ENCODE results near the gene TK1. TPM values are rescaled to one million over a fixed set of nuclear protein-coding genes. Genes with fewer than 3 reads are reported as not detected.

The TK1 gene
- total RNA-seq, 1 experiment from 2014 or later, result 190 TPM

GRCh38 chr17:78223765-78224164 lies 36.9 kb upstream of the TK1 start:
- POLR2A ChIA-PET, result no interaction called here
- intact Hi-C loops (cut with micrococcal nuclease; ENCODE audit: unreplicated experiment), result no loop called here
- no peak for DNase-seq
- H3K36me3 ChIP-seq (ENCODE audit: control insufficient read depth, insufficient read depth, low read length), result no peaks in the 10 kb centered on the region
- Mint-ChIP-seq H3K36me3 (ENCODE audit: insufficient read depth, unreplicated experiment) (peaks cover 59% of the 10 kb centered on the region), H3K4me3 (ENCODE audit: unreplicated experiment) (no peak overlapping the region), H3K27ac (ENCODE audit: unreplicated experiment) (no peak overlapping the region), H3K27me3 (ENCODE audit: insufficient read depth, unreplicated experiment) (no peaks in the 10 kb centered on the region), H3K4me1 (ENCODE audit: low read depth, unreplicated experiment) (no peaks in the 10 kb centered on the region), H3K9me3 (ENCODE audit: unreplicated experiment) (no peaks in the 10 kb centered on the region)
- no peak for TF ChIP-seq CTCF (IDR thresholded peaks at IDR 0.05; ENCODE audit: insufficient read depth in 1 of 2, low read depth in 1 of 2, low read length in 1 of 2, severe bottlenecking in 1 of 2, unreplicated experiment in 1 of 2)
- BruUV-seq (replicated peaks), result no TSS peak
- CTCF ChIA-PET, result interaction anchor here (1.4 kb wide), 1 partner anchor 37 kb away, joined by 6 read pairs; the partner anchor contains the start of genes AFMID and TK1
- H3K4me1 ChIP-seq, result no peaks in the 10 kb centered on the region
- H3K9me3 ChIP-seq, result no peaks in the 10 kb centered on the region
- H3K4me3 ChIP-seq (ENCODE audit: low read depth, low read length), result no peak overlapping the region
- H3K27me3 ChIP-seq (replicated peaks; ENCODE audit: control insufficient read depth, insufficient read depth, low read length), result no peaks in the 10 kb centered on the region

DNA sequence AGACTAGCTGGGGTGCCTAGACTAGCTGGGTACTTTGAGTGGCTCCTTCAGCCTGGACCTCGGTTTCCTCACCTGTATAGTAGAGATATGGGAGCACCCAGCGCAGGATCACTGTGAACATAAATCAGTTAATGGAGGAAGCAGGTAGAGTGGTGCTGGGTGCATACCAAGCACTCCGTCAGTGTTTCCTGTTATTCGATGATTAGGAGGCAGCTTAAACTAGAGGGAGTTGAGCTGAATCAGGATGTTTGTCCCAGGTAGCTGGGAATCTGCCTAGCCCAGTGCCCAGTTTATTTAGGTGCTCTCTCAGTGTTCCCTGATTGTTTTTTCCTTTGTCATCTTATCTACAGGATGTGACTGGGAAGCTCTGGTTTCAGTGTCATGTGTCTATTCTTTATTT lies 36.2 kb upstream of the TK1 start:
- H3K27ac Mint-ChIP-seq (ENCODE audit: unreplicated experiment), result no peak overlapping the region
- CTCF ChIA-PET, result interaction anchor here (1.4 kb wide), 1 partner anchor 36 kb away, joined by 6 read pairs; the partner anchor contains the start of genes AFMID and TK1
- Histone ChIP-seq H3K36me3 (ENCODE audit: control insufficient read depth, insufficient read depth, low read length) (no peaks in the 10 kb centered on the region), H3K9me3 (no peaks in the 10 kb centered on the region), H3K4me3 (ENCODE audit: low read depth, low read length) (no peak overlapping the region), H3K27me3 (replicated peaks; ENCODE audit: control insufficient read depth, insufficient read depth, low read length) (no peaks in the 10 kb centered on the region), H3K4me1 (no peaks in the 10 kb centered on the region)
- H3K4me1 Mint-ChIP-seq (ENCODE audit: low read depth, unreplicated experiment), result no peaks in the 10 kb centered on the region
- TF ChIP-seq CTCF (IDR thresholded peaks at IDR 0.05; ENCODE audit: insufficient read depth in 1 of 2, low read depth in 1 of 2, low read length in 1 of 2, severe bottlenecking in 1 of 2, unreplicated experiment in 1 of 2), result no peak
- H3K9me3 Mint-ChIP-seq (ENCODE audit: unreplicated experiment), result no peaks in the 10 kb centered on the region
- H3K4me3 Mint-ChIP-seq (ENCODE audit: unreplicated experiment), result no peak overlapping the region
- H3K36me3 Mint-ChIP-seq (ENCODE audit: insufficient read depth, unreplicated experiment), result peaks cover 64% of the 10 kb centered on the region
- H3K27me3 Mint-ChIP-seq (ENCODE audit: insufficient read depth, unreplicated experiment), result no peaks in the 10 kb centered on the region
- intact Hi-C loops (cut with micrococcal nuclease; ENCODE audit: unreplicated experiment), result no loop called here
- BruUV-seq (replicated peaks), result no TSS peak
- DNase-seq, result no peak
- POLR2A ChIA-PET, result no interaction called here

GRCh38 chr17:78219396-78220150 lies 32.7 kb upstream of the TK1 start:
- H3K36me3 ChIP-seq (ENCODE audit: control insufficient read depth, insufficient read depth, low read length), result peaks cover 3% of the 10 kb centered on the region
- no peak for DNase-seq
- no peaks in the 10 kb centered on the region for H3K9me3 ChIP-seq
- intact Hi-C loops (cut with micrococcal nuclease; ENCODE audit: unreplicated experiment), result no loop called here
- no peak for TF ChIP-seq CTCF (IDR thresholded peaks at IDR 0.05; ENCODE audit: insufficient read depth in 1 of 2, low read depth in 1 of 2, low read length in 1 of 2, severe bottlenecking in 1 of 2, unreplicated experiment in 1 of 2)
- H3K4me1 Mint-ChIP-seq (ENCODE audit: low read depth, unreplicated experiment), result no peaks in the 10 kb centered on the region
- no peaks in the 10 kb centered on the region for H3K27me3 ChIP-seq (replicated peaks; ENCODE audit: control insufficient read depth, insufficient read depth, low read length)
- no peaks in the 10 kb centered on the region for H3K9me3 Mint-ChIP-seq (ENCODE audit: unreplicated experiment)
- no peak overlapping the region for H3K4me3 Mint-ChIP-seq (ENCODE audit: unreplicated experiment)
- ChIA-PET POLR2A (no interaction called here), CTCF (no interaction called here)
- peaks cover 79% of the 10 kb centered on the region for H3K36me3 Mint-ChIP-seq (ENCODE audit: insufficient read depth, unreplicated experiment)
- no peaks in the 10 kb centered on the region for H3K4me1 ChIP-seq
- H3K27me3 Mint-ChIP-seq (ENCODE audit: insufficient read depth, unreplicated experiment), result no peaks in the 10 kb centered on the region
- H3K27ac Mint-ChIP-seq (ENCODE audit: unreplicated experiment), result no peak overlapping the region
- no TSS peak for BruUV-seq (replicated peaks)
- no peak overlapping the region for H3K4me3 ChIP-seq (ENCODE audit: low read depth, low read length)
